Smooth muscle cell of the brain vasculature (primary cell): ENCODE measurements around the gene KIF4A.
"Not testable (repeated sequence)": the region's sequence is repeated elsewhere in the genome, so short reads cannot be mapped to it uniquely, and the experiment has no call there.

Experiments
- DNase-seq: peaks from one replicate; pipeline ENCODE4 v3.0.0-alpha.2; 2012; ENCODE audit warnings: low read depth, low spot score

The KIF4A gene

GRCh38 chrX:70289793-70290770 lies at the start of gene KIF4A, which contains the start of gene PDZD11:
Gene KIF4A (plus strand): TSS chrX:70290104. CDS start chrX:70290459, 355 bp downstream.
Gene PDZD11 (minus strand): TSS chrX:70289927. CDS start chrX:70289341, 586 bp downstream.
- peak; percentile 40 for DNase-seq

GRCh38 chrX:70240751-70241150 lies 49.2 kb upstream of the KIF4A start:
- DNase-seq = no peak

- no peak for DNase-seq
Observed at GRCh38 chrX:70241501-70241900, 48.4 kb upstream of the KIF4A start.

GRCh38 chrX:70243601-70244000 lies 46.3 kb upstream of the KIF4A start:
- DNase-seq = not testable (repeated sequence)

- no peak for DNase-seq
Observed at GRCh38 chrX:70244881-70245280, 45.0 kb upstream of the KIF4A start.

- DNase-seq = no peak
Observed at GRCh38 chrX:70247252-70247651, 42.7 kb upstream of the KIF4A start.

- no peak for DNase-seq
Observed at GRCh38 chrX:70252491-70252890, 37.4 kb upstream of the KIF4A start.

- no peak for DNase-seq
Observed at GRCh38 chrX:70253377-70254062, 36.4 kb upstream of the KIF4A start.

- no peak for DNase-seq
Observed at GRCh38 chrX:70254063-70254400, 35.9 kb upstream of the KIF4A start.

GRCh38 chrX:70254909-70255308 lies 35.0 kb upstream of the KIF4A start:
- DNase-seq = no peak

GRCh38 chrX:70255452-70255851 lies 34.5 kb upstream of the KIF4A start:
- no peak for DNase-seq

GRCh38 chrX:70257423-70258288 lies 32.2 kb upstream of the KIF4A start:
- no peak for DNase-seq

- no peak for DNase-seq
Observed at GRCh38 chrX:70260104-70260503, 29.8 kb upstream of the KIF4A start, which contains the start of gene P2RY4. Gene P2RY4 (minus strand): TSS chrX:70260204. CDS start chrX:70259624, 580 bp downstream.

- no peak for DNase-seq
Observed at GRCh38 chrX:70262952-70263567, 26.8 kb upstream of the KIF4A start.

GRCh38 chrX:70264784-70265183 lies 25.1 kb upstream of the KIF4A start:
- DNase-seq = no peak

GRCh38 chrX:70268034-70268433 lies 21.9 kb upstream of the KIF4A start, which contains the start of gene ARR3:
Gene ARR3 (plus strand): TSS chrX:70268334. CDS start chrX:70269386, 1,052 bp downstream.
- DNase-seq = no peak

- DNase-seq = not testable (repeated sequence)
Observed at GRCh38 chrX:70274029-70274428, 15.9 kb upstream of the KIF4A start.

- no peak for DNase-seq
Observed at GRCh38 chrX:70279081-70279480, 10.8 kb upstream of the KIF4A start.

- DNase-seq = no peak
Observed at GRCh38 chrX:70280573-70280972, 9.3 kb upstream of the KIF4A start.

- no peak for DNase-seq
Observed at GRCh38 chrX:70281951-70282350, 8.0 kb upstream of the KIF4A start, which contains the start of gene RAB41. Gene RAB41 (plus strand): TSS chrX:70282172. CDS start chrX:70282218, 46 bp downstream.
